ENCODE measurements around the gene C7orf57. TPM values are rescaled to one million over a fixed set of nuclear protein-coding genes. Genes with fewer than 3 reads are reported as not detected.

The C7orf57 gene
- total and polyA plus RNA-seq, 2 donors (not counting 3 experiments of a cell fraction or from before 2014, with no cell fraction given), result not detected

DNA sequence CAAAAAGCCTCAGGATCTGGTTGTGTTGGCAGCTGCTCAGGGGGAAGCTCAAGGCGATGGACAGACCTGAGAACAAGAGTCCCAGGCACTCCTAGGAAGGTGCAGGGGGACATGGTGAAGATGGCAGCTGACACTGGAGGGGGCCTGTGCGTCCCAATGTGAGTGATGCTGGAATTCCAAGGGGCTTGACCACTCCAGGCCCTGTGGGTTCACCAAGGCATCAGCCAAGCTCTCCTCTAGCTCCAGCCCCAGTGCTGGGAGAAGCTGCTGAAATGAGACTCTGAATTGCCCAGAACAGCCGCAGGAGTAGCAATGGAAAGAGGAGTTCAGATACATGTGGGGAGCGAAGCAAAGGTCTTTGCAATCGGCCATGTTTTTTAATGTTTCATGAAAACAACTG, 69.7 kb downstream of the C7orf57 start:
- intact Hi-C loops (cut with micrococcal nuclease), result no loop called here
- Histone ChIP-seq H3K9me3 (replicated peaks; ENCODE audit: control insufficient read depth, insufficient read depth, low read length) (no peaks in the 10 kb centered on the region), H3K9ac (replicated peaks; ENCODE audit: extremely low read depth, insufficient read depth, low read length) (no peak overlapping the region), H4K20me1 (replicated peaks; ENCODE audit: control insufficient read depth, extremely low read depth, insufficient read depth, low read length) (no peaks in the 10 kb centered on the region), H3K27ac (ENCODE audit: insufficient read depth, low read depth, low read length) (no peak overlapping the region), H3K79me2 (ENCODE audit: control insufficient read depth, insufficient read depth, low read length) (peaks cover 9% of the 10 kb centered on the region), H2AFZ (ENCODE audit: low read depth, low read length) (no peak overlapping the region), H3K4me3 (replicated peaks in 1 of 3; ENCODE audit: insufficient read depth in 1 of 3, low read depth in 1 of 3, low read length in 3 of 3) (no peak overlapping the region), H3K4me2 (ENCODE audit: insufficient read depth, low read length) (no peak overlapping the region), H3K4me1 (ENCODE audit: control insufficient read depth, extremely low read depth, insufficient read depth, low read length) (no peaks in the 10 kb centered on the region), H3K36me3 (ENCODE audit: control insufficient read depth in 2 of 2, extremely low read depth in 1 of 2, insufficient read depth in 2 of 2, low read length in 2 of 2) (peaks cover 41 to 52% of the 10 kb centered on the region in 2 experiments), H3K27me3 (ENCODE audit: control insufficient read depth in 2 of 2, insufficient read depth in 2 of 2, low read length in 2 of 2) (no peaks in the 10 kb centered on the region), H3K9me1 (replicated peaks; ENCODE audit: control insufficient read depth, extremely low read depth, insufficient read depth, low read length) (no peaks in the 10 kb centered on the region)
- no peak for FAIRE-seq
- no peak for DNase-seq (ENCODE audit: low read depth, low spot score)
- no TSS peak for BruUV-seq (replicated peaks)
- ChIA-PET POLR2A (no interaction called here), CTCF (interaction anchor here (1.0 to 4.6 kb wide), 5 partner anchors 13 to 160 kb away, joined by 3 to 27 read pairs (median 3); no protein-coding TSS in a partner anchor)
- dilution Hi-C loops (cut with MboI; ENCODE audit: extremely low pct_ligation_motif_present, low sequenced_read_pairs), result no loop called here
- TF ChIP-seq MYC (IDR thresholded peaks at IDR 0.05; ENCODE audit: low read depth, low read length), result no peak
- TF ChIP-seq FOS (IDR thresholded peaks at IDR 0.05; ENCODE audit: borderline replicate concordance, insufficient read depth, low read length), result no peak
- TF ChIP-seq POLR2AphosphoS5 (IDR thresholded peaks at IDR 0.05; ENCODE audit: insufficient read depth, low read depth, low read length), result no peak
- TF ChIP-seq POLR2A (IDR thresholded peaks at IDR 0.05; ENCODE audit: low read depth, low read length), result no peak
- TF ChIP-seq JUN (IDR thresholded peaks at IDR 0.05; ENCODE audit: borderline replicate concordance, insufficient read depth, insufficient read length, low read depth), result no peak
- TF ChIP-seq, protein P1, sequence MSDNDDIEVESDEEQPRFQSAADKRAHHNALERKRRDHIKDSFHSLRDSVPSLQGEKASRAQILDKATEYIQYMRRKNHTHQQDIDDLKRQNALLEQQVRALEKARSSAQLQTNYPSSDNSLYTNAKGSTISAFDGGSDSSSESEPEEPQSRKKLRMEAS (IDR thresholded peaks at IDR 0.05; ENCODE audit: insufficient read depth, insufficient read length), result no peak
- no peak for TF ChIP-seq EZH2 (IDR thresholded peaks at IDR 0.05; ENCODE audit: borderline replicate concordance, low read depth, low read length, severe bottlenecking)
- TF ChIP-seq, protein P2, sequence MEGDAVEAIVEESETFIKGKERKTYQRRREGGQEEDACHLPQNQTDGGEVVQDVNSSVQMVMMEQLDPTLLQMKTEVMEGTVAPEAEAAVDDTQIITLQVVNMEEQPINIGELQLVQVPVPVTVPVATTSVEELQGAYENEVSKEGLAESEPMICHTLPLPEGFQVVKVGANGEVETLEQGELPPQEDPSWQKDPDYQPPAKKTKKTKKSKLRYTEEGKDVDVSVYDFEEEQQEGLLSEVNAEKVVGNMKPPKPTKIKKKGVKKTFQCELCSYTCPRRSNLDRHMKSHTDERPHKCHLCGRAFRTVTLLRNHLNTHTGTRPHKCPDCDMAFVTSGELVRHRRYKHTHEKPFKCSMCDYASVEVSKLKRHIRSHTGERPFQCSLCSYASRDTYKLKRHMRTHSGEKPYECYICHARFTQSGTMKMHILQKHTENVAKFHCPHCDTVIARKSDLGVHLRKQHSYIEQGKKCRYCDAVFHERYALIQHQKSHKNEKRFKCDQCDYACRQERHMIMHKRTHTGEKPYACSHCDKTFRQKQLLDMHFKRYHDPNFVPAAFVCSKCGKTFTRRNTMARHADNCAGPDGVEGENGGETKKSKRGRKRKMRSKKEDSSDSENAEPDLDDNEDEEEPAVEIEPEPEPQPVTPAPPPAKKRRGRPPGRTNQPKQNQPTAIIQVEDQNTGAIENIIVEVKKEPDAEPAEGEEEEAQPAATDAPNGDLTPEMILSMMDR (IDR thresholded peaks at IDR 0.05; ENCODE audit: extremely low read depth in 1 of 2, insufficient read depth in 1 of 2, low read depth in 1 of 2, low read length in 2 of 2), result no peak
- TF ChIP-seq GATA2 (IDR thresholded peaks at IDR 0.05; ENCODE audit: insufficient read depth, insufficient read length, low read depth, low read length), result no peak
